Naive thymus-derived CD4-positive, alpha-beta T cell (primary cell): Measurements from ENCODE around the gene SLCO4A1. TPM values are rescaled to one million over a fixed set of nuclear protein-coding genes. Genes with fewer than 3 reads are reported as not detected.
A peak's percentile ranks its signal among the peaks of the same experiment; 100 is the strongest.

ENCODE experiments used
- ATAC-seq: fragments of 150-1000 bp; cut with Tn5 transposase; 2 replicates; pipeline ENCODE4 v1.10.0; 2021; ENCODE audit warnings: mild to moderate bottlenecking, moderate library complexity
- CTCF ChIA-PET: fragments of 350-600 bp; sonication (Branson Sonifier 250); formaldehyde crosslinking; loops from one replicate; lab custom pipeline; 2021; ENCODE audit warnings: antibody characterized with exemption; lab: Charles Lee
- POLR2A ChIA-PET: fragments of 350-600 bp; sonication (Branson Sonifier 250); formaldehyde crosslinking; loops from one replicate; lab custom pipeline; 2021; ENCODE audit warnings: antibody characterized with exemption, inconsistent platforms; lab: Charles Lee
- DNase-seq, 9 donors: peaks; one replicate each; pipeline versions ENCODE4 v3.0.0 to v3.0.0-alpha.2; 2020 to 2022; ENCODE audit warnings: mixed read lengths in 1 of 9
- H3K27ac ChIP-seq: one replicate; pipeline ENCODE4 v1.7.0; 2013; ENCODE audit warnings: mild to moderate bottlenecking, low read depth, low read length, moderate library complexity
- H3K27me3 ChIP-seq, 2 donors: one replicate each; pipeline ENCODE4 v1.7.0; 2013; ENCODE audit warnings: low read length in 2 of 2, mild to moderate bottlenecking in 2 of 2, moderate library complexity in 2 of 2; ENCODE audit not compliant: control insufficient read depth in 2 of 2, insufficient read depth in 2 of 2
- H3K36me3 ChIP-seq, 3 experiments: 1 replicate in 2 of 3; 2 replicates in 1 of 3; pipeline ENCODE4 v1.7.0; 2013; ENCODE audit warnings: low read length in 3 of 3, mild to moderate bottlenecking in 3 of 3, moderate library complexity in 1 of 3; ENCODE audit not compliant: insufficient read depth in 3 of 3, control insufficient read depth in 2 of 3
- H3K4me1 ChIP-seq, 2 donors: one replicate each; pipeline ENCODE4 v1.7.0; 2013; ENCODE audit warnings: low read length in 2 of 2, mild to moderate bottlenecking in 2 of 2, moderate library complexity in 1 of 2; ENCODE audit not compliant: control insufficient read depth in 2 of 2, insufficient read depth in 2 of 2
- H3K4me3 ChIP-seq: 2 replicates; pipeline ENCODE4 v1.7.0; 2013; ENCODE audit warnings: mild to moderate bottlenecking, low read length
- H3K9me3 ChIP-seq, 3 experiments: 1 replicate in 2 of 3; 2 replicates in 1 of 3; pipeline ENCODE4 v1.7.0; 2013; ENCODE audit warnings: low read length in 3 of 3; ENCODE audit not compliant: control insufficient read depth in 2 of 3
- H3K27ac Mint-ChIP-seq, 9 donors: one replicate each; pipeline ENCODE4 v1.8.0; 2020 to 2022; ENCODE audit warnings: mixed read lengths in 9 of 9, mild to moderate bottlenecking in 8 of 9, moderate library complexity in 5 of 9, inconsistent platforms in 2 of 9
- H3K27me3 Mint-ChIP-seq, 5 donors: one replicate each; pipeline ENCODE4 v1.8.0; 2021 to 2022; ENCODE audit warnings: mixed read lengths in 5 of 5, mild to moderate bottlenecking in 1 of 5
- H3K36me3 Mint-ChIP-seq, 5 donors: one replicate each; pipeline ENCODE4 v1.8.0; 2020 to 2022; ENCODE audit warnings: mixed read lengths in 5 of 5, mild to moderate bottlenecking in 3 of 5, inconsistent platforms in 1 of 5
- H3K4me1 Mint-ChIP-seq, 7 donors: one replicate each; pipeline ENCODE4 v1.8.0; 2020 to 2022; ENCODE audit warnings: mixed read lengths in 7 of 7, mild to moderate bottlenecking in 3 of 7, inconsistent platforms in 1 of 7
- H3K4me3 Mint-ChIP-seq, 10 donors: one replicate each; pipeline ENCODE4 v1.8.0; 2020 to 2022; ENCODE audit warnings: mild to moderate bottlenecking in 10 of 10, mixed read lengths in 10 of 10, moderate library complexity in 6 of 10, inconsistent platforms in 2 of 10
- H3K9me3 Mint-ChIP-seq, 11 donors: one replicate each; pipeline ENCODE4 v1.8.0; 2020 to 2022; ENCODE audit warnings: mixed read lengths in 11 of 11, mild to moderate bottlenecking in 4 of 11, inconsistent platforms in 1 of 11, moderate library complexity in 1 of 11
- intact Hi-C, 2 donors: fragments of 100-400 bp; cut with micrococcal nuclease; formaldehyde crosslinking; loops; one replicate each; pipeline ENCODE4 v1.15.1; 2023
- polyA plus RNA-seq, 2 donors: library from polyadenylated mRNA; unstranded; fragments of 300-500 nt; fragmentation: Illumina TruSeq; gene quantifications; one replicate each; pipeline ENCODE4 v1.2.3, GENCODE V29; 2021
- total RNA-seq, 6 experiments: library from RNA in 5 of 6; stranded (reverse) in 5 of 6; gene quantifications; 1 replicate in 5 of 6; 2 replicates in 1 of 6; pipeline ENCODE4 v1.2.3 and lab custom pipeline; 2021 to 2026

The SLCO4A1 gene
- total and polyA plus RNA-seq, 7 experiments from 2014 or later, result 0.36 to 45.5 (median 0.92) TPM

- Histone ChIP-seq H3K4me3 (no peak overlapping the region), H3K4me1 (peaks cover 16 to 27% of the 10 kb centered on the region in 2 donors), H3K36me3 (no peaks in the 10 kb centered on the region), H3K27ac (no peak overlapping the region), H3K9me3 (no peaks in the 10 kb centered on the region), H3K27me3 (no peaks in the 10 kb centered on the region)
- H3K4me3 Mint-ChIP-seq, result no peak overlapping the region
- peaks cover 0 to 1% (median 0%) of the 10 kb centered on the region in 11 donors for H3K9me3 Mint-ChIP-seq
- DNase-seq (no peak), ATAC-seq (no peak)
- CTCF ChIA-PET, result interaction anchor here (1.4 kb wide), 1 partner anchor 116 kb away, joined by 12 read pairs; no protein-coding TSS in a partner anchor
- POLR2A ChIA-PET, result no interaction called here
- peaks cover 7 to 28% (median 19%) of the 10 kb centered on the region in 7 donors for H3K4me1 Mint-ChIP-seq
- H3K27me3 Mint-ChIP-seq, result peaks cover 0 to 13% (median 0%) of the 10 kb centered on the region in 5 donors
- H3K36me3 Mint-ChIP-seq, result no peaks in the 10 kb centered on the region
- H3K27ac Mint-ChIP-seq, result no peak overlapping the region
- intact Hi-C loops, result loop anchor here (2.0 to 5.0 kb wide), 3 partner anchors 205 to 314 kb away; partner anchors contain the start of gene ADRM1 (in 2 of the 2)
Observed at GRCh38 chr20:62615750-62616251, 26.5 kb upstream of the SLCO4A1 start.

GRCh38 chr20:62616728-62617621 is 25.3 kb upstream of the SLCO4A1 start:
- ChIA-PET CTCF (interaction anchor here (1.0 to 1.7 kb wide), 4 partner anchors 16 to 192 kb away, joined by 3 to 12 read pairs (median 4); no protein-coding TSS in a partner anchor), POLR2A (interaction anchor here (0.6 kb wide), 1 partner anchor 232 kb away, joined by 4 read pairs; no protein-coding TSS in a partner anchor)
- Mint-ChIP-seq H3K9me3 (no peaks in the 10 kb centered on the region), H3K4me3 (peak overlapping the region in 4 of 10 donors; percentile 42 to 82 (median 64)), H3K27me3 (peaks cover 0 to 9% (median 0%) of the 10 kb centered on the region in 5 donors), H3K27ac (peak overlapping the region in 5 of 9 donors; percentile 28 to 90 (median 72)), H3K4me1 (peaks cover 7 to 35% (median 19%) of the 10 kb centered on the region in 7 donors), H3K36me3 (no peaks in the 10 kb centered on the region)
- no peaks in the 10 kb centered on the region for H3K27me3 ChIP-seq
- ATAC-seq (peak; percentile 86), DNase-seq (peak; percentile 42 to 82 (median 57))
- no peak overlapping the region for H3K4me3 ChIP-seq
- no peak overlapping the region for H3K27ac ChIP-seq
- H3K4me1 ChIP-seq, result peaks cover 16 to 27% of the 10 kb centered on the region in 2 donors
- no peaks in the 10 kb centered on the region for H3K36me3 ChIP-seq
- intact Hi-C loops, result loop anchor here (1.0 to 5.0 kb wide), 5 partner anchors 117 to 315 kb away; partner anchors contain the start of gene ADRM1 (in 2 of the 2)
- H3K9me3 ChIP-seq, result no peaks in the 10 kb centered on the region

DNA sequence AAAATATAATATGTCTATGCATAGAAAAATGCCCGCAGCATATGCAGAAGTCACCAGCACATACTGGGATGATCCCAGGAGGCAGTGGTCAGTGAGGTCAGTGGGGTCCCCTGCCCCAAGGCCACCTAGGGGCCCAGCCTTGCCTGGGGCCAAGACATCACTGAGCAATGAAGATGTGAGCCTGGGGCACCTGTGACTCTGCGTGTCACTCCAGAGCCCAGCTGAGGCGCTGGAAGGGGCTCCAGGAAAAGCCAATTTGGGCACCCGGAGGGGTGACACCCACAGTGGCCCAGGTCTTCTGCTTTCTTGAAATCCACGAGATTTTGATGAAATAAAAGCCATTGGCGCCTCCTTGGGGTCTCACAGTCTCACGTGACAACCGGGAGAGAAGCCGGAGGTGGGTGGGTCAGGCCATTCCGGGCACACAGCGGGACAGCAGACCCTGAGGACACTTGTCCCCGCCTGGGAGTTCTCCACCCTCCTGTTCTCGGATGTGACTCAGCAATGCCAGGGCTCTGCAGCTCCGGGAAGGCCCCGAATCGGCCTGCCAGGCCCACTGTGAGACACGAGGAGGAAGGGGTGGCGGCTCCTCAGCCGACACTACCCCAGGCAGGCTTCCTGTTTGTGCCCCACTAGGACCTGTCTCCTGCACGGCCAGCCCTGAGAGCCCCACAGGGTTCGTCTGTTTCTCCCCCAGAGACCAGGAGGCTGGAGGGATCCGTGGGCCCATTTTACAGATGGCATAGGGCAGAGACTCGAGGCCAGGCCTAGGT is 24.4 kb upstream of the SLCO4A1 start:
- peaks cover 21 to 27% of the 10 kb centered on the region in 2 donors for H3K4me1 ChIP-seq
- H3K9me3 ChIP-seq, result no peaks in the 10 kb centered on the region
- DNase-seq, result peak in 2 of 9 donors; percentile 6 to 67
- CTCF ChIA-PET, result interaction anchor here (1.0 to 1.7 kb wide), 2 partner anchors 17 to 191 kb away, joined by 3 to 4 read pairs; no protein-coding TSS in a partner anchor
- Mint-ChIP-seq H3K9me3 (no peaks in the 10 kb centered on the region), H3K27me3 (peaks cover 0 to 5% (median 0%) of the 10 kb centered on the region in 5 donors), H3K36me3 (no peaks in the 10 kb centered on the region), H3K27ac (peak overlapping the region in 3 of 9 donors; percentile 46 to 90 (median 62)), H3K4me1 (peaks cover 7 to 37% (median 19%) of the 10 kb centered on the region in 7 donors), H3K4me3 (peak overlapping the region in 2 of 10 donors; percentile 11 to 62)
- POLR2A ChIA-PET, result no interaction called here
- no peak overlapping the region for H3K4me3 ChIP-seq
- no peaks in the 10 kb centered on the region for H3K27me3 ChIP-seq
- no peaks in the 10 kb centered on the region for H3K36me3 ChIP-seq
- intact Hi-C loops, result loop anchor here (1.0 to 5.0 kb wide), 5 partner anchors 118 to 316 kb away; partner anchors contain the start of gene ADRM1 (in 2 of the 2)
- no peak overlapping the region for H3K27ac ChIP-seq
- peak; percentile 87 for ATAC-seq

DNA sequence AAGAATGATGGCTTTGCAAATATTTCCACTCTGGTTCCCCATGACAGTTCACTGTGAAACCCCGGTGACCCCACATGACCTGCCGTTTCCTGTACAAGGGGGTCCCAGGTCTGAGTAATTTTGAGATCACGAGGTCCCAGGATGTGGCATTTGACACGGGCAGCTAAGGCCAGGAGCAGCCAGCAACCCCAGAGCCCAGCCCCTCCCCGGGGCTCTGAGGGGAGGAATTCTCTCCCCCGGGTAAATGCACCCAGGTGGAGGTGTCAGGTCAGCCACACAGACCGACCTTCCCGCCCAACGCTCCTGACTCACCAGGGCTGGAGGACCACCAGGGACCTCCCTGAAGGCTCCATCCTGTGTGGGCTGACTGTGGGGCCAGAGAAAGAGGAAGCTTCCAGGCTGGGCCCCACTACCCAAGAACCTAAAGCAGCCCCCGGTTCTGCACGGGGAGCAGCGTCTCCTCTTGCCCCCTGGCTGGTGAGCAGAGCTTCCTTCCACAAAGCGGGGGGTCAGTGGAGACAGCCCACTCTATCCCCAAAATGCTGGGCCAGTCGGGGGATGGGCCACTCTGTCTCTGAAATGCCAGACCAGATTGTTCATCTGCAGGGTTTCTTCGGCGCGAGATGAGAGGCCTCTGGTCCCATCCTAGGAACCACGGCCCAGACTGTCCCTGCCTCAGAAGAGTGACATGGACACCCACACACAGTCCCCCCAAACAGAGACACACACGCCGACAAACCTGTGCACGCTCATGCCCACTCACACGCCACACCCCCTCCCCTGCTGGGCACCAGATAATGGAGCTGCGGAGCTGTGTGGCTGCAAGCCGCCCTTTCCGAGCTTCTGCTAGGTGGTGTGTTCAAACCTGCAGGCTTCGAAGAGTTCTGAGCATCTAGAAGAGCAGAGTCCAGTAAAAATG is 23.4 kb upstream of the SLCO4A1 start:
- ATAC-seq (peak; percentile 40), DNase-seq (peak in 1 of 9 donors; percentile 54)
- H3K27me3 ChIP-seq, result no peaks in the 10 kb centered on the region
- H3K27ac Mint-ChIP-seq, result peak overlapping the region in 4 of 9 donors; percentile 46 to 90 (median 59)
- peaks cover 16 to 46% (median 28%) of the 10 kb centered on the region in 7 donors for H3K4me1 Mint-ChIP-seq
- intact Hi-C loops, result loop anchor here in 1 of 2 donors (5.0 kb wide), 1 partner anchor 317 kb away; the partner anchor contains the start of gene ADRM1
- H3K4me1 ChIP-seq, result peaks cover 31 to 34% of the 10 kb centered on the region in 2 donors
- H3K27ac ChIP-seq, result no peak overlapping the region
- POLR2A ChIA-PET, result no interaction called here
- H3K4me3 Mint-ChIP-seq, result peak overlapping the region in 1 of 10 donors; percentile 62
- H3K9me3 ChIP-seq, result no peaks in the 10 kb centered on the region
- CTCF ChIA-PET, result interaction anchor here (1.3 kb wide), 1 partner anchor 119 kb away, joined by 4 read pairs; no protein-coding TSS in a partner anchor
- peaks cover 0 to 2% (median 0%) of the 10 kb centered on the region in 5 donors for H3K27me3 Mint-ChIP-seq
- no peaks in the 10 kb centered on the region for H3K36me3 Mint-ChIP-seq
- H3K36me3 ChIP-seq, result no peaks in the 10 kb centered on the region
- no peaks in the 10 kb centered on the region for H3K9me3 Mint-ChIP-seq
- H3K4me3 ChIP-seq, result no peak overlapping the region

GRCh38 chr20:62620625-62621024 is 21.7 kb upstream of the SLCO4A1 start:
- no peak for DNase-seq
- H3K27me3 ChIP-seq, result no peaks in the 10 kb centered on the region
- H3K4me1 ChIP-seq, result peaks cover 34 to 36% of the 10 kb centered on the region in 2 donors

More at GRCh38 chr20:62620625-62621024, 21.7 kb upstream of the SLCO4A1 start:
- ChIA-PET POLR2A (no interaction called here), CTCF (no interaction called here)
- no peaks in the 10 kb centered on the region for H3K9me3 Mint-ChIP-seq
- no peaks in the 10 kb centered on the region for H3K27me3 Mint-ChIP-seq
- no peak for ATAC-seq
- intact Hi-C loops, result loop anchor here in 1 of 2 donors (5.0 kb wide), 1 partner anchor 172 kb away; no protein-coding TSS in a partner anchor
- Histone ChIP-seq H3K27ac (no peak overlapping the region), H3K4me3 (no peak overlapping the region), H3K36me3 (no peaks in the 10 kb centered on the region), H3K9me3 (no peaks in the 10 kb centered on the region)
- no peak overlapping the region for H3K4me3 Mint-ChIP-seq
- H3K36me3 Mint-ChIP-seq, result no peaks in the 10 kb centered on the region
- H3K27ac Mint-ChIP-seq, result peak overlapping the region in 1 of 9 donors; percentile 5
- peaks cover 18 to 55% (median 32%) of the 10 kb centered on the region in 7 donors for H3K4me1 Mint-ChIP-seq
